Thoracic aorta (tissue), 2 donors: ENCODE measurements around the gene SUSD6. TPM values are rescaled to one million over a fixed set of nuclear protein-coding genes. Genes with fewer than 3 reads are reported as not detected.

Source experiments
- ATAC-seq: fragments of 150-250 bp; one replicate; pipeline ENCODE4 v1.8.0; 2017; ENCODE audit warnings: low read depth; ENCODE audit not compliant: insufficient number of reproducible peaks, low FRiP score
- DNase-seq: peaks from one replicate; pipeline ENCODE4 v3.0.0-alpha.2; 2020; ENCODE audit warnings: low spot score
- H3K27ac ChIP-seq, 2 donors: fragments of 200-600 bp; sonication (generic); 1 replicate in 1 of 2; 2 replicates in 1 of 2; pipeline ENCODE4 v1.5.1; 2016; ENCODE audit warnings: mild to moderate bottlenecking in 2 of 2, moderate library complexity in 2 of 2
- H3K27me3 ChIP-seq: fragments of 200-600 bp; sonication (generic); replicated peaks from 2 replicates; pipeline ENCODE4 v1.6.0; 2016; ENCODE audit warnings: mild to moderate bottlenecking; ENCODE audit not compliant: insufficient read depth
- H3K36me3 ChIP-seq: fragments of 200-600 bp; sonication (generic); one replicate; pipeline ENCODE4 v1.5.1; 2016
- H3K4me1 ChIP-seq, 2 donors: fragments of 200-600 bp; sonication (generic); 1 replicate in 1 of 2; 2 replicates in 1 of 2; pipeline versions ENCODE4 v1.5.1 to v1.6.0; 2016; ENCODE audit warnings: low read depth in 2 of 2, mild to moderate bottlenecking in 1 of 2; ENCODE audit not compliant: control insufficient read depth in 1 of 2
- H3K4me3 ChIP-seq: fragments of 200-600 bp; sonication (generic); 2 replicates; pipeline ENCODE4 v1.5.1; 2016; ENCODE audit warnings: mild to moderate bottlenecking
- H3K9me3 ChIP-seq: fragments of 200-600 bp; sonication (generic); 2 replicates; pipeline ENCODE4 v1.5.1; 2016
- total RNA-seq, 2 donors: library from RNA; depleted of rRNA; stranded (reverse); fragments of >200 nt; gene quantifications; one replicate each; pipeline versions ENCODE4 v1.1.0 to v1.2.3, GENCODE V29; 2016
- TF ChIP-seq, protein P1 (sequence below): fragments of 200-600 bp; sonication (generic); IDR thresholded peaks from one replicate; pipeline ENCODE4 v1.5.1; 2019; ENCODE audit warnings: antibody characterized with exemption

SUSD6 gene
- total RNA-seq, 2 donors from 2014 or later: 51.7 to 80.1 TPM

GRCh38 chr14:69684461-69685217 is 73.2 kb downstream of the SUSD6 start:
- TF ChIP-seq, protein P1, sequence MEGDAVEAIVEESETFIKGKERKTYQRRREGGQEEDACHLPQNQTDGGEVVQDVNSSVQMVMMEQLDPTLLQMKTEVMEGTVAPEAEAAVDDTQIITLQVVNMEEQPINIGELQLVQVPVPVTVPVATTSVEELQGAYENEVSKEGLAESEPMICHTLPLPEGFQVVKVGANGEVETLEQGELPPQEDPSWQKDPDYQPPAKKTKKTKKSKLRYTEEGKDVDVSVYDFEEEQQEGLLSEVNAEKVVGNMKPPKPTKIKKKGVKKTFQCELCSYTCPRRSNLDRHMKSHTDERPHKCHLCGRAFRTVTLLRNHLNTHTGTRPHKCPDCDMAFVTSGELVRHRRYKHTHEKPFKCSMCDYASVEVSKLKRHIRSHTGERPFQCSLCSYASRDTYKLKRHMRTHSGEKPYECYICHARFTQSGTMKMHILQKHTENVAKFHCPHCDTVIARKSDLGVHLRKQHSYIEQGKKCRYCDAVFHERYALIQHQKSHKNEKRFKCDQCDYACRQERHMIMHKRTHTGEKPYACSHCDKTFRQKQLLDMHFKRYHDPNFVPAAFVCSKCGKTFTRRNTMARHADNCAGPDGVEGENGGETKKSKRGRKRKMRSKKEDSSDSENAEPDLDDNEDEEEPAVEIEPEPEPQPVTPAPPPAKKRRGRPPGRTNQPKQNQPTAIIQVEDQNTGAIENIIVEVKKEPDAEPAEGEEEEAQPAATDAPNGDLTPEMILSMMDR: no peak
- no peak overlapping the region for H3K4me3 ChIP-seq
- H3K27me3 ChIP-seq: no peaks in the 10 kb centered on the region
- H3K9me3 ChIP-seq: no peaks in the 10 kb centered on the region
- DNase-seq (no peak), ATAC-seq (no peak)
- H3K36me3 ChIP-seq: no peaks in the 10 kb centered on the region
- H3K27ac ChIP-seq: no peak overlapping the region
- peaks cover 33 to 58% of the 10 kb centered on the region in 2 donors for H3K4me1 ChIP-seq

- no peak overlapping the region for H3K27ac ChIP-seq
- ATAC-seq: no peak
- no peaks in the 10 kb centered on the region for H3K9me3 ChIP-seq
- no peak overlapping the region for H3K4me3 ChIP-seq
- H3K27me3 ChIP-seq: no peaks in the 10 kb centered on the region
- H3K4me1 ChIP-seq: peaks cover 33 to 56% of the 10 kb centered on the region in 2 donors
- no peaks in the 10 kb centered on the region for H3K36me3 ChIP-seq
- TF ChIP-seq, protein P1: no peak
- DNase-seq: no peak
Observed at GRCh38 chr14:69685218-69685616, 73.8 kb downstream of the SUSD6 start.

DNA sequence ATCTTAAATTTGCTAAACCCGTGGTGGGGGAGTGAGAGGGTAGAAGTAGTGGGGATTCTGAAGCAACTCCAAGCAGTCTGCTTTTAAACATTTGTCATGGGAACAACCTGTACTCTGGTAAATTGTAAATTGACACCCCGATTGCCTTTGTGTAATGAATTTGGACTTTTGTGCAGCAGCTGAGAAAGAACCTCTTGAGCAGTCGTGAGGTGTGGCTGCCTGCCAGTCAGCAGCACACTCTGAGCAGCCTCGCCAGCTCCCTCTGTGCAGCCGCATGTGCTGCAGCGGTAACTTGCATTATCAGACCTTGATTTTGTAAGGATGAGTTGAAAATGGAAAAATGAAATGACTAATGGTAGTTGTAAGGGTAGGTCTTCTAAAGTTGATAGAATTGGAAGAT is 74.3 kb downstream of the SUSD6 start:
- H3K9me3 ChIP-seq: no peaks in the 10 kb centered on the region
- ATAC-seq (no peak), DNase-seq (no peak)
- H3K4me1 ChIP-seq: peaks cover 30 to 52% of the 10 kb centered on the region in 2 donors
- TF ChIP-seq, protein P1: no peak
- H3K4me3 ChIP-seq: no peak overlapping the region
- H3K27ac ChIP-seq: no peak overlapping the region
- no peaks in the 10 kb centered on the region for H3K27me3 ChIP-seq
- H3K36me3 ChIP-seq: no peaks in the 10 kb centered on the region

DNA sequence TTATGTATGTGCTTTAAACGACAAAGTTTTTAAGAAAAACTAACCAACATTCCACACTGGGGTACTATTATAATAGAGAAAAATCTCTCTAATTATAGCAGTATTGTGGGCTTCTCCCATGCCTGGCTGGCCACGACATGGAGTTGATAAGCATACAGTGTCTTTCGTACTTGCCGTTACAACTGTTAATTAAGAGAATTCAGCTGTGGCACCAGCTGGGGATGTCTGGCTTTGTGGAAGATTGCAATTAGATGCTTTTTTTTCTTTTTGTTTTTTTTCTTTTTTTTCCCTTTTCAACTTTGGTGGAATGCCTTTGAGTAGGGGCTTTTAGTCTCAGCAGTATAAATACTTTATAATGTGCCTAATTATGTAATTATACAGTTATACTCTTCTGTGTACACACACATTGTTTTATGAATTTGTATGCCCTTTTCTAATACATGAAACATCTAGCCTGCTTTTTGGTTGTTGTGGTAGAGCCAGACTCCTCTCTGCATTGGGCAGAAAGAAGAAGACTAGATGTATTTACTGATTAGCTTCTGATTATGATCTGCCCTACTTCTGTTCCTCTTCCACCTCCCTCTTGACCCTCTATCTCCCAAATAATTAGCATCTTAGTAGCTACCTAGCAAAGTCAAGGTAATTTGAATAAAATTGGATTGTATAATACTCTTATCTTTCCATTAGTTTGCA is 76.4 kb downstream of the SUSD6 start:
- Histone ChIP-seq H3K27ac (no peak overlapping the region), H3K27me3 (no peaks in the 10 kb centered on the region), H3K36me3 (no peaks in the 10 kb centered on the region), H3K4me3 (no peak overlapping the region), H3K4me1 (peaks cover 30 to 45% of the 10 kb centered on the region in 2 donors), H3K9me3 (no peaks in the 10 kb centered on the region)
- TF ChIP-seq, protein P1: no peak
- no peak for DNase-seq
- no peak for ATAC-seq

GRCh38 chr14:69688299-69688649 is 76.9 kb downstream of the SUSD6 start:
- H3K4me1 ChIP-seq: peaks cover 30 to 45% of the 10 kb centered on the region in 2 donors
- ATAC-seq (no peak), DNase-seq (no peak)
- no peaks in the 10 kb centered on the region for H3K36me3 ChIP-seq
- no peaks in the 10 kb centered on the region for H3K9me3 ChIP-seq
- H3K27me3 ChIP-seq: no peaks in the 10 kb centered on the region
- H3K4me3 ChIP-seq: no peak overlapping the region
- TF ChIP-seq, protein P1: no peak
- no peak overlapping the region for H3K27ac ChIP-seq
